Thyroid gland (tissue), 4 donors: ENCODE data around the gene ACVR1B.

Experiments
- POLR2A ChIP-seq, 2 donors: fragments of 450-650 bp; IDR thresholded peaks; one replicate each; pipeline ENCODE4 v1.6.1; 2017; ENCODE audit warnings: antibody characterized with exemption in 2 of 2, mild to moderate bottlenecking in 2 of 2, moderate library complexity in 1 of 2
- TF ChIP-seq, protein P1 (sequence below), 6 experiments: fragments of 200-600 bp in 3 of 6; fragments of 450-650 bp in 3 of 6; sonication (generic) in 3 of 6; IDR thresholded peaks; one replicate each; pipeline ENCODE4 v1.5.1; 2016 to 2019; ENCODE audit warnings: antibody characterized with exemption in 6 of 6, mild to moderate bottlenecking in 2 of 6, inconsistent platforms in 1 of 6, moderate library complexity in 1 of 6

DNA sequence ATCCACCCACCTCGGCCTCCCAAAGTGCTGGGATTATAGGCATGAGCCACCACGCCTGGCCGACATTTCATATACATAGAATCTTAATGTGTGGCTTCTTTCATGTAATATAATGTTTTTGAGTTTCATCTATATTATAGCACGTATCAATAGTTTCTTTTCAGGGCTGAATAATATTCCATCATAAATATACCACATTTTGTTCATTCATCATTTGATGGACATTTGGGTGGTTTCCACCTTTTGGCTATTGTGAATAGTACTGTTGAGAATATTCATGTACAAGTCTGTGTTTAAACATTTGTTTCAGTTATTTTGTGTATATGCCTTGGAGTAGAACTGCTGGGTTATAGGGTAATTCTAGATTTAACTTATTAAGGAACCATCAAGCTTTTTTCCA is 12.0 kb downstream of the ACVR1B start:
- TF ChIP-seq, protein P1, sequence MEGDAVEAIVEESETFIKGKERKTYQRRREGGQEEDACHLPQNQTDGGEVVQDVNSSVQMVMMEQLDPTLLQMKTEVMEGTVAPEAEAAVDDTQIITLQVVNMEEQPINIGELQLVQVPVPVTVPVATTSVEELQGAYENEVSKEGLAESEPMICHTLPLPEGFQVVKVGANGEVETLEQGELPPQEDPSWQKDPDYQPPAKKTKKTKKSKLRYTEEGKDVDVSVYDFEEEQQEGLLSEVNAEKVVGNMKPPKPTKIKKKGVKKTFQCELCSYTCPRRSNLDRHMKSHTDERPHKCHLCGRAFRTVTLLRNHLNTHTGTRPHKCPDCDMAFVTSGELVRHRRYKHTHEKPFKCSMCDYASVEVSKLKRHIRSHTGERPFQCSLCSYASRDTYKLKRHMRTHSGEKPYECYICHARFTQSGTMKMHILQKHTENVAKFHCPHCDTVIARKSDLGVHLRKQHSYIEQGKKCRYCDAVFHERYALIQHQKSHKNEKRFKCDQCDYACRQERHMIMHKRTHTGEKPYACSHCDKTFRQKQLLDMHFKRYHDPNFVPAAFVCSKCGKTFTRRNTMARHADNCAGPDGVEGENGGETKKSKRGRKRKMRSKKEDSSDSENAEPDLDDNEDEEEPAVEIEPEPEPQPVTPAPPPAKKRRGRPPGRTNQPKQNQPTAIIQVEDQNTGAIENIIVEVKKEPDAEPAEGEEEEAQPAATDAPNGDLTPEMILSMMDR (IDR thresholded peaks at IDR 0.05) = no peak
- TF ChIP-seq POLR2A (IDR thresholded peaks at IDR 0.05) = no peak
